ENCODE results near the gene FRS3.

FRS3 gene

DNA sequence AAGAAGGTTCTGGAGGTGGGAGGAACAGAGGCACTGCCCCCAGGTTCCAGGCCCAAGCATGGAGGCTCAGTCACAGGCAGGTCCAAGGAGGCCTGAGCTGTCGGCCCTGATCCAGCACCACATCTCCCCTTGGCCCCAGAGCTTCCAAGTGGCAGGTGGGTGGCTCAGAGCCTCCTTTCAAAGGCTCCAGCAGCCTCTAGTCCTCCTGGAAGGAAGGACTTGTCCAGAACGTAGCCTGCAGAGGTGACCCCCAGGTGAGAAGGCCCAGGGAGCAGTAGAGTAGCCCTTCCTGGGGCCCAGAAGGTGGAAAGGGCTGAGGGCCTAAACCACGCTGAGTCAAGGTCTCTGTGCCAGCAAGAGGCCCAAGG lies 52.0 kb downstream of the FRS3 start:
- no peak for DNase-seq
- TF ChIP-seq GATA1 (IDR thresholded peaks at IDR 0.05; ENCODE audit: low read depth, low read length) (no peak), POLR2A (IDR thresholded peaks at IDR 0.05; ENCODE audit: low read length) (no peak)

DNA sequence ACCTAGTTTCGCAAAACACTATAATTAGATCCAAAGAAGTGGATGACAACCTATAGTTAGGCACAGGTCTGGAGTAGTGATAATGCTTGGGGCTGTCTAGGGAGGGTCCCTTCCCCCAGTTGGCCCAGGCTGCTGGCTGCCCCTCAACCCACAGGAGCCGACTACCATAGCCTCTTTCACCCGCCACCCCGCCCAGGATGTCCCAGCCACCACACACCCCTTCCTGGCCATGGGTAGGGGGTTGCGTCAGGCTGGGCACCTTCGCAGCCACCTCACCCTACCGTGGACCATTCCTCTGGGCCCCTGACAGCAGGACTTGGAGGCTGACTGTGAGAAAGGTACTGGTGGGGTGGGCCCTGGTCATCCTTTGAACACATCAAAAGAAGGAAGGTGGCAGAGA lies 52.8 kb downstream of the FRS3 start:
- DNase-seq: no peak

DNA sequence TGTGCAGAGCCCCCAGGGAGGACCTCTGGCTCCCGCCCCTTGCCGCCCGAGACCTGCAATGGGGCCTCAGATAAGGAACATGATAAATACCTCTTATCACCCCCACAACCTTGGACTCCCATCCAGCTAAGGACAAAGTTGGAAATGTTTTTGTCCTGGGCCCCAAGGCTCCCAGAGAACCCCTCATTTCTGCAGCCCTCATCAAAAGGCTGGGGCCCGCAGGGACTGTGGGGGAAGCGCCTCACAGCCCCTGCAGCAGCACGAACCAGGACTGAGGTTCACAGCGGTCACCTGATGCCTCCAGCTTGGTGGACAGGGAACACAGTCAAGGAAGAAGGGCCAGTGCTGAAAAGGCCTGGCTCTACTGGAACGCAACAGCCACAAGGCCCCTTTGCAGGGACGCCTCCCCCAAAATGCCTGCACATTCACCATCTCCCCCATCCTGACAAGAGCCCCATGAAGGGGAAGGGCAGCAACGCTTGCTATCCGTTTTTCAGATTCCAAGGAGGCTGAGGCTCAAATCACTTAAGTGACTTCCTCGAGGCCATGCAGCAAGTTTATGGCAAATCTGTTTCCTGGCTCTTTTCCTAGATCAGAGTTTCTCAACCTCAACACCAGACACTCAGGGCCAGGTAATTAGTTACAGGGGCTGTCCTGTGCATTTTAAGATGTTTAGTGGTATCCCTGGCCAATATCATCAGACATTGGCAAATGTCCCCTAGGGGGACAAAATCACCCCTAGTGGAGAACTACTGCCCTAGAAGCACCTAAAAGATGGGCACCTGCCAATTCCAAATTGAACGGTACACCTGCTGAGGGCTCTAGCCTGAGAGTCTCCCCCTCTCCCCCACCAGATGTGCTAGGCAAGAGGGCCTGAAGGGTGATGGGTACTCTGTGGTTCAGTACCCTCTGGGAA lies 54.9 kb downstream of the FRS3 start:
- peak in 1 of 2 experiments; percentile 41 for DNase-seq
- no peak for TF ChIP-seq GATA1 (IDR thresholded peaks at IDR 0.05; ENCODE audit: low read depth, low read length)
- no peak for TF ChIP-seq POLR2A (IDR thresholded peaks at IDR 0.05; ENCODE audit: low read length)

More for the DNA sequence above, 52.8 kb downstream of the FRS3 start:
- no peak for TF ChIP-seq POLR2A (IDR thresholded peaks at IDR 0.05; ENCODE audit: low read length)
- no peak for TF ChIP-seq GATA1 (IDR thresholded peaks at IDR 0.05; ENCODE audit: low read depth, low read length)

DNA sequence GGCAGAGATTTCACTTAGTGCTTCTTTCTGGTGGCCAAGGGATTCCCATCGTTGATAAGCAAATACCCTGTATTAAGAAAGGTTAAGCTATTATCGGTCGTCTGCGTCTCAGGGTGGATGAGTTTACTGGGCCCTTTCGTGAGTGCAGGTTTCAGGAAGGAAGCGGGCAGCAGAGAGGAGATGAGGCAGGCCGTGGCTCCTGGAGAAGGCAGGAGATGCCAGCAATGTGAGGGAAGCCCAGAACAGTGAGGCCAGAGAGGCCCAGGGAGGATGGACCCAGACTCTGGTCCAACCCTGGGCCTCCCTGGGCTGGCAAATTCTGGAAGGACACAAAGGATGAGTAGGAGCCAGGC lies 55.5 kb downstream of the FRS3 start:
- TF ChIP-seq GATA1 (IDR thresholded peaks at IDR 0.05; ENCODE audit: low read depth, low read length) (no peak), POLR2A (IDR thresholded peaks at IDR 0.05; ENCODE audit: low read length) (no peak)
- DNase-seq: no peak

DNA sequence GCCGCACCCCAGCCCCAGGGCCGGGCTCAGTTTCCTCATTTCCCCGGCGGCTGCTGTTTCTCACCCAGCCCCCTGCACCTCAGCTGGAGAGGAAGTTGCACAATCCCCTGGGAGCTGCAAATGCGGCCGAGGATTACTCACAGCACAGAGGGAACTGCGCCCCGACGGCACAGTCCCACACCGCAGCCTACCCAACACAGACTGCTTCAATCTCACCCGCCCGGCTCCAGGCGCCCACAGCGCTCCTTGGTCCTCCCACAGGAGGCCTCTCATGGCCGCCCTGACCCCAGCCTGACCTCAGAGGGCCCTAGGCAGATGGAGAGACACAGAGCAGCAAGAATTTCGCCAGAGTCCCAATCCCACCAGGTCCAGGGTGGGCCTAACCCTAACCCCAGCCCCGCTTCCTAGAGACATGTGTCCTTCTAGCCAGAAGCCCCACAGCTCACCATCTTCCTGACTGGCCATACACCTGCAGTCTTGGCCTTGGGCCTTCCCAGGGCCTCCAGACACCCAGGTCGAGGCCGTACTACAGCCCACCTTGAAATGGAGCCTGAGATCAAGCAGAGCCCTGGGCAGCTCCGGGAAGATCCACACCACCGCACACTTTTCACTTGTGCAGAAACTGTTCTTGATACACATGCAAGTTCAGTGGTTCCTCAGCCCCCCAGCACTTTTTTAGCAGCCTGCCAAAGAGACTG lies 56.0 kb downstream of the FRS3 start:
- DNase-seq: no peak
- TF ChIP-seq POLR2A (IDR thresholded peaks at IDR 0.05; ENCODE audit: low read length) (no peak), GATA1 (IDR thresholded peaks at IDR 0.05; ENCODE audit: low read depth, low read length) (no peak)

DNA sequence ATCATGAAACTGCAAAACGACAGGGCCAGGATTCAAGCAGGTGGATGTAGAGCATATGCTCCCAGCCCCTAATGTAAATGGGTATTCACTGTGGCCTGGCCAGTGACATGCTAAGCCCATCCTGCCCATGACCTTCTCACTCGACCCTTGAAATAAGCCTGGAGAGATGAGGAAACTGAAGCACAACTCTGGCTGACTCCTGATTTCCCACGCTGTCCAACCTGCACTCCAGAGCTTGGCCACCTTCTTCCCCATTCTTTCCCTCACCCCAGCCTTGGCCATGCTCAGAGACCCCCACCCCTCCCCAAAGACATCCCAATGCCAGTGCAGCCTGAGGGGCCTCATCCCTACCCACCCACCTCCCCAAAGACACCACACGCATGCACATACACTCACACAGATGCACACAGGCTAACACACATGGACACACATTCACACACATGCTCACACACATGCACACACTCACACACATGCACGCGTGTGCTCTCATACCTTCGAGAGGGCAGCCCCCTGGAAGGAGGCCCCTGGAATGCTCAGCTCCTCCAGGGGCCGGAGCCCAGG lies 56.7 kb downstream of the FRS3 start:
- TF ChIP-seq POLR2A (IDR thresholded peaks at IDR 0.05; ENCODE audit: low read length) (no peak), GATA1 (IDR thresholded peaks at IDR 0.05; ENCODE audit: low read depth, low read length) (no peak)
- DNase-seq: no peak

DNA sequence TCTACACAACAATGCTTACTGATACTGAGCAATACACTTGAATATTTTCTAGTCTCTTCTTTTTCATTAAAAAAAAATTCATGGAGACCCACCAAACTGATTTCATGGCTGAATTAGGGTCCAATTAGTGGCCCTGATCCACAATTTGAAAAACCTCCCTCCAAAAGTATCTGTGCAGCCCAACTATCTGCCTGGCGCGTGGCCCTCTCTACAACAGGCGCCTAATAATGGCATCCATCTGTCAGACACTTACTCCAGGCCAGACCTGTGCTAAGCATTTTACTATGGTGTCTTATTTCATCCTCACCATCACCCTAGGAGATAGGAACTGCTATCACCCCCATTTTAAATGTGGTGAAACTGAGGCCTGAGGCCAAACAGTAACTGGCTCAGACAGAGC lies 58.3 kb downstream of the FRS3 start:
- no peak for TF ChIP-seq POLR2A (IDR thresholded peaks at IDR 0.05; ENCODE audit: low read length)
- no peak for TF ChIP-seq GATA1 (IDR thresholded peaks at IDR 0.05; ENCODE audit: low read depth, low read length)

DNA sequence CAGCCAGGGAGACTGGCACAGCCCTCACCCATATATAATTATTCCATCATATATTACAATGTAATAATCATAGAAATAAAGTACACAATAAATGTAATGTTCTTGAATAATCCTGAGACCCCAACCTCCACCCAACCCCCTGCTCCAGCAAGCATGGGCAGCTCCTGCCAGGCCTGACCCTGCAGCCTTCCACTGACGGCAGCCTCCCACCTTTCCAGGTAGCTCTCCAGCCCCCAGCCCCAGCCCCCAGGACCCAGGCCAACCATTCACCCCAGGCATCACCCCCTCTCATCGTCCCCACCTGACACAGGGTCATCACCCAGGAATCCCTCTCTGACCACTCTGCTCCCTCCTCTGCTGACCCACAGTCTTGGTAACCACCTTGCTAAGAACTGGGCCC lies 58.9 kb downstream of the FRS3 start:
- no peak for DNase-seq
- TF ChIP-seq GATA1 (IDR thresholded peaks at IDR 0.05; ENCODE audit: low read depth, low read length) (no peak), POLR2A (IDR thresholded peaks at IDR 0.05; ENCODE audit: low read length) (no peak)

More for the DNA sequence above, 58.3 kb downstream of the FRS3 start:
- no peak for DNase-seq

DNA sequence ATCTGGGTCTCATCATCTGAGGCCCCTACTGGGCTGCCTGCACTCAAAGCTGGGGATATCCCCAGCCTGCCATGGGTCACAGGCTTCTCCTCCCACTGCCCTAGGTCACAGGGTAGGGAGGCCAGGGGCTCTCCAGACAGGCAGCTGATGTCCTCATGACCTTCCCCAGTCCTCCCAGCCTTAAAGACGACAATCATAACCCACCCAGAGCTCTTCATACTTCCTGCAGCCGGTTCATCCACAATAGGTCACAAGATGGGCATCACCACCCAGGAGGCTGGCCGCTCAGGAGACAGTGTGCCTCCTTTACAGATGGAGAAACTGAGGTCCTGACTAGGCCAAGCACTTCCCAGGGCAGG lies 59.5 kb downstream of the FRS3 start:
- TF ChIP-seq POLR2A (IDR thresholded peaks at IDR 0.05; ENCODE audit: low read length) (no peak), GATA1 (IDR thresholded peaks at IDR 0.05; ENCODE audit: low read depth, low read length) (no peak)
- no peak for DNase-seq
